G401 (cell line): ENCODE results near the gene USP47. TPM values are rescaled to one million over a fixed set of nuclear protein-coding genes. Genes with fewer than 3 reads are reported as not detected.
A peak's percentile ranks its signal among the peaks of the same experiment; 100 is the strongest.
"Not testable (repeated sequence)": the region's sequence is repeated elsewhere in the genome, so short reads cannot be mapped to it uniquely, and the experiment has no call there.

ENCODE experiments used
- DNase-seq: peaks from one replicate; pipeline ENCODE4 v3.0.0-alpha.2; 2015; ENCODE audit warnings: low spot score
- in situ Hi-C: cut with HindIII; loops from 2 replicates; pipeline ENCODE4 v1.10.0; 2016; ENCODE audit warnings: low sequenced_read_pairs, mixed read lengths
- total RNA-seq: library from RNA; depleted of rRNA; stranded (reverse); fragments of >200 nt; shearing (Covaris generic); gene quantifications from 2 replicates; pipeline ENCODE4 v1.2.3, GENCODE V29; 2014

The USP47 gene
- total RNA-seq, 1 experiment from 2014 or later = 16.4 TPM

DNA sequence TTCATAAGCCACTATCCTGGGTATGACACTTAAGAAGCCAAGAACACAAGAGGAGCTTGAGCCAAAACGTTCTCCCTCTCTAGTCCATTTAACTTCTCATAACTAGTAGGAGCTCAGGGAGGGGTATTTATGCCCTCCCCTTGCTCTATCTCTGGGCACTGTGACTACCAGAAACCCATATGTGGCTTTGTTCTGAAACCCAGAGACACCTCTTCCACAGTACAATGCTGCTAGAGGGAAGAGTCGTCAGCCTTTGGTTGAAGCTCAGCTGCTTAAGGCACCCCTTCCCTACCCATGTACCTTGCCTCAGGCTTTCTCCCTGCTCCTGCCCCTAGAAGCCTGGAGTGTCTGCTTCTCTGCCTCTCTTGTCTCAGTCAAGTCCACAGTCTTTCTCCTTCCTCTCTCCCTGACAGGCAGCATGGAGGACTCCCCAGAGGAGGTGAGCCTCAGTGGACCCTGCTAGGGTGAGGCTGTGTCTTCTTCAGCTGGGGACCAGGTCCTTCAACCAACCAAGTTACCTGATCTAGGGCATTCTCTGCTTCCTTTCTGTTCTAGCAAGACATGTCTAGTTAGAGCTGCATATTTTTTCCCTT lies 23.1 kb upstream of the USP47 start:
- in situ Hi-C loops = no loop called here
- no peak for DNase-seq

DNA sequence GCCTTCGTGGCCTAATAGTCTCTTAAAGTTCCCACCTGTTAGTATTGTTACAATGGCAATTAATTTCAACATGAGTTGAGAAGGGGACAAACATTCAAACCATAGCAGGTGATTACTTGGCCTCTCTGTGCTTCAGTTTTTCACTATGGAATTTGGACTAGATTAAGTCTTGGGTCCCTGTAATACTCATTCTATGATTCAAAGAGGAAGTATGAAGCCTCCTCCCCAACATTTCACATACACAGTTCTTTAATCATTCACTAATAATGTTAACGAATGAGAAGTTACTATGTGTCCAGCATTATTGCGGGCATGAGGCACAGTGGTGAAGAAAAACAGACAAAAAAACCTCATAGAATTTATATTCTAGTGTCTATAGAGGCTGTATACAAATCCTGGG lies 19.9 kb upstream of the USP47 start:
- in situ Hi-C loops = no loop called here
- no peak for DNase-seq

GRCh38 chr11:11822946-11823345 lies 18.8 kb upstream of the USP47 start:
- no peak for DNase-seq
- in situ Hi-C loops = no loop called here

DNA sequence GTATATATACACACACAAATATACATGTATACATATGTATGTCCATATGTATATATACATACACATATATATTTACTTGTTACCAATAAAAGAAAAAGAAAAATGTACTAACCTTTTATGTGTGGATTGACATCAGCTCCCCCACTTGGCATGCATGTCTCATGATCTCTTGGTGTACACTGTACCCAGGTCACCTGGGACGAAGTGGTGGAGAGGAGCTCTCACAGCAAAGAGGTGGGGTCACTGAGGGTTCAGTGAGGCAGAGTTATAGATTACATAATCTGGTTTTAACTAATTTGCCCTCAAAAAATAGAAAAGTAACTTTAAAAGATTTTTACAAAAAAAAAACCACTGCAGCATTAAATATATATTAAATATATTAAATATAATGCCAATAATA lies 15.5 kb upstream of the USP47 start:
- in situ Hi-C loops = no loop called here

GRCh38 chr11:11827272-11827671 lies 14.5 kb upstream of the USP47 start:
- DNase-seq = no peak
- in situ Hi-C loops = no loop called here

More for the DNA sequence above, 15.5 kb upstream of the USP47 start:
- no peak for DNase-seq

DNA sequence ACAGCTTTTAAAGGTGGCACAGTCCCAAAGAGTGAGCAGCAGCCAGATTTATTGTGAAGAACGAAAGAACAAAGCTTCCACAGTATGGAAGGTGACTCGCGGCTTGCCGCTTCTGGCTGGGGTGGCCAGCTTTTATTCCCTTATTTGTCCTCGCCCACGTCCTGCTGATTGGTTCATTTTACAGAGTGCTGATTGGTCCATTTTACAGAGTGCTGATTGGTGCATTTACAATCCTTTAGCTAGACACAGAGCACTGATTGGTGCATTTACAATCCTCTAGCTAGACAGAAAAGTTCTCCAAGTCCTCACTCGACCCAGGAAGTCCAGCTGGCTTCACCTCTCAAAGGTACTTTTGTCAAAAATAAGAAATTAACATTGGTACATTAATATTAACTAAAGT lies 10.4 kb upstream of the USP47 start:
- DNase-seq, in situ Hi-C loops: not testable (repeated sequence)

DNA sequence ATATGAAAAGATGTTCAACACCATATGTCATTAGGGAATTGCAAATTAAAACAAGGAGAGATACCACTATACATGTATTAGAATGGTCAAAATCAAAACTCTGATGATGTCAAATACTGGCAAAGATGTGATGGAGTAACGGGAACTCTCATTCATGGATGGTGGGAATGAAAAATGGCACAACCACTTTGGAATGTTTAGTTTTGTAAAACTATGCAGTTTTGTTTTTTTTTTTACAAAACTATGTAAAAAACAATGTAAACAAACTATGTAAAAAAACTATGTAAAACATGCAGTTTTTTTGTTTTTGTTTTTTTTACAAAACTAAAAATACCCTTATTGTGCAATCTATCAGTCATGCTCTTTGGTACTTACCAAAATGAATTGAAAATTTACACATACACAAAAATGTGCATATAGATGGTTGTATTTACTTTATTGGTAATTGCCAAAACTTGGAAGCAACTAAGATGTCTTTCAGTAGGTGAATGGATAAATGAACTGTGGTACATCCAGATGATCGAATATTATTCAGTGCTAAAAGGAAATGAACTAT lies 5.0 kb upstream of the USP47 start:
- no peak for DNase-seq
- in situ Hi-C loops = no loop called here

GRCh38 chr11:11839718-11840117 lies 2.1 kb upstream of the USP47 start:
- in situ Hi-C loops = no loop called here
- no peak for DNase-seq

DNA sequence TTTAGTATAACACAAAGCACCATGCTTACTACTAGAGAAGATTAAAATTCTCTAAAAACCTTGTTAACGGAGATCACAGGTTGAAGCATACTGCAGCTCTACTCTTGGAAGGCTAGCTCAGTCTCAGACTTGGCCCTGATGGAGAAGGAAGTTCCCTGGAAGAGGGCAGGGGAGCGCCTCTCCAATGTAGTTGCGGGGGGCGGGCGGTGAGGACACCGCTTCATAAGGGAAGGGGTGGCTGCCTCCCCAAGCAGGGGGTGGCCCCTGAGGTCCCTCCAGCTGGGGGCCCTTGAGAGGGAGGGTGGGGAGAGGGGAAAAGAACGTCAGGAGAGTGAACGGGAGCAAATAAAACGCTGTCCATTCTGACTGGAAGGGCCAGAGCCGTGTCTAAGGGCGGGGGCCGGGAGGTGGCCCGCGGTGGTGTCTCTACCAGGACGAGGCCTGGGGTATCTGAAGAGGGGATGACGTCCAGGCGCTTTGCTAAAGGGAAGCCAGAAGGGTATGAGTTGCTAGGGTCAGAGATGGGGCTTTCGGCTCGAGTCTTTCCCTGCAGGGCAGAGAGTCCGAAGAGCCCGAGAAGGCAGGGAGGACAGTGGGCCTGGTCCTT lies 553 bp upstream of the USP47 start:
- in situ Hi-C loops = no loop called here
- peak; percentile 74 for DNase-seq

DNA sequence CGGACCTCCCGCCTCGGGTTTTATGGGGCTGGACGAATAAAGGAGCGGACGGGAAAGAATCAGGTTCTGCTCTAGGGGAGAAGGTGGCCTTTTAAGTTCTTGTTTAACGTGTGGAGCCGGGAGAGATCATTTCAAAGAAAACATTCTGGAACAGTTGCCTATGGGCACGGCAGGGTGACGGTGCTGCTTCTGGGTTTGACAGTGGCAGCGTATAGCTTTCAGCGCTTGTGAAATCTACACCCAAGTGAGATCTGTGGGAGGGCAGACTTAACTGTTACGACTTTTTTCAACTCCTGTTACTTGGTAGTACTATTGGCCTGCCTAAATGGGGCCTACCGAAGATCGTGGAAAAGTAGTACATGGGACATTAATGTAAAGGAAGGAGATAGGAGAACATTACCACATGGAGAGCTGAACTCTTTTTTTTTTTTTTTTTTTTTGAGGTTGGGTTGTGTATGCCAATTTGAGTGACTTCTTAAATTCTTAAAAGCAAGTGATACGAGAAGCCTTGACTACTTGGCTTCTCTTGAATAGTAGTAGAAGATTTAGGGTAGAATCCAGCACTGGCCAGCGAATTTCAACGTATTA lies 743 bp downstream of the USP47 start:
- in situ Hi-C loops = no loop called here
- DNase-seq = peak; percentile 65

DNA sequence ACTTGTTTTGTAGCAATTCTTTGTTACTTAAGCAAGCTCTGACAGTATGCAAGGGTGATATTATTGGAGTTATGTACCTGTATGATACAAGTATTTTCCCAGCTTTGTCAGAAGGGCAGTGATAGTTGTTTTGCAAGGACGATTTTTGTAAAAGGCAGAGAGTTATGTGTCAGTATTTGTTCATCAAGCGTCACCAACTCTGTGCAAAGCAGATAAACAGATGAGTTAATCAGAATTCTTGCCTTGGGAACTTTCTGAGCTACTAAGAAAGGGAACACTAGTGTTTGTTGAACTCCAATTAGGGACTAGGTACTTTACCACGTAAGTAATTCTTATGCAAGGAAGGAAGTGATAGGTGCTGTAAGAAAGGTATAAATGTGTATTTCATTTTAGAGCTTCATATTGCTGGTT lies 1.4 kb downstream of the USP47 start:
- in situ Hi-C loops = no loop called here
- no peak for DNase-seq

- in situ Hi-C loops = no loop called here
- no peak for DNase-seq
These were observed 1.9 kb downstream of the USP47 start for GRCh38 chr11:11843642-11844041.

DNA sequence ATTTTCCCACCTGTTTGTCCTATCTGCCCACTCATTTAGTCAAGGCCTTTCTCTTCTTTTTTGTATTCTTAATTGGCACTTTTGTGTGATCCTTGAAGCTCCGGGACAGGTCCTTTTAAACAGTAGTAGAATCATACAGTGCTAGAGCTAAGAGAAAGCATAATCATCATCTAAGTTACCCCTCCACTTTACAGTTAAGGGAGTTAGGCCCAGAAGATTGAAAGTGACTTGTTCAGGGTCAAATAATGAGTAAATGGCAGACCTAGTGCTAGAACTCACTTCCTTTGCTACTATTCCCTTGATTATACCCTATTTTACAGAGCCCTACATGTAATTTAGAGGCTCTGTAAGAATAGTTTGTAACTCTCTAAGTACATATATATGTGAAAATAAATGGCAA lies 2.5 kb downstream of the USP47 start:
- DNase-seq = no peak
- in situ Hi-C loops = no loop called here

GRCh38 chr11:11845071-11845470 lies 3.3 kb downstream of the USP47 start:
- in situ Hi-C loops = no loop called here
- DNase-seq = no peak

DNA sequence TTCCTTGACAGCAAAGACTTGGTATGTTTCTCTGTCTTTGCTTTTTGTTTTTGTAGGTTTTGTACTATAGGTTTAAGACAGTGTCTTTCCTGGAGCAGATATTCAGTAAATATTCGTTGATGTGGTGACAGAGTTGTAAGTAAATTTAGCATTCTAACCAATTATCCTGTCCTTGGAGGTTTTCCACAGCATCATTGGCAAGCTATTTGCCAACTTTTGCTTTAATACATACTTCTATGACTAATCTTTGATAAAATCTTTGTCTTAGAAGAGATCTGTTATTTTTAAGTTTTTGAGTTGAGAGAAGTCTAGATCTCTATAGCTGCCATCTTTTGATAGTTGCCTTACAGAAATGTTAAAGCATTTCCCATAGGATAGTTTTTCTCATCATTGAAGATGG lies 3.8 kb downstream of the USP47 start:
- no peak for DNase-seq
- in situ Hi-C loops = no loop called here

- DNase-seq = no peak
- in situ Hi-C loops = no loop called here
These were observed 5.3 kb downstream of the USP47 start for GRCh38 chr11:11847082-11847481.

GRCh38 chr11:11848891-11849746 lies 7.3 kb downstream of the USP47 start:
- in situ Hi-C loops = no loop called here

GRCh38 chr11:11850668-11851067 lies 8.9 kb downstream of the USP47 start:
- no peak for DNase-seq
- in situ Hi-C loops = no loop called here

More at GRCh38 chr11:11848891-11849746, 7.3 kb downstream of the USP47 start:
- DNase-seq = peak; percentile 67

- no peak for DNase-seq
- in situ Hi-C loops = no loop called here
These were observed 14.9 kb downstream of the USP47 start for GRCh38 chr11:11856638-11857037.

DNA sequence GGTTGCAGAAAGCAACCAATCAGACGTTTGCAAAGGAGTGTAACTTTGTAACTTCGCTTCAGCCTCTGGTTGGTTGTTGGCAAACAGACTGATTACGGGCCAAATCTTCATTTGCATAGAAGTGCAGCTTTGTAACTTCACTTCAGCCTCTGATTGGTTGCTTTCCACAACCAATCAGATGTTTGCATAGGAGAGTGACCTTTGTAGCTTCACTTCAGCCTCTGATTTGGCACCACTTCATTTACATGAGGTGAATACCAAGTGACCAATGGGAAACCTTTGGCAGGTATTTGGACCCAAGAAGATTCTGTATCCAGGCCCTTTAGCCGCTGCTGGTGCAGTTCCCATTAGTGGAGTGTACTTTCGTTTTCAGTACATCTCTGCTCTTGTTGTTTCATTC lies 16.0 kb downstream of the USP47 start:
- DNase-seq = no peak
- in situ Hi-C loops = no loop called here
